ENCODE data around the gene ADAMTS8.

ADAMTS8 gene

GRCh38 chr11:130462931-130463330, 34.5 kb upstream of the ADAMTS8 start:
- DNase-seq (ENCODE audit: low read depth in 2 of 2) = no peak

DNA sequence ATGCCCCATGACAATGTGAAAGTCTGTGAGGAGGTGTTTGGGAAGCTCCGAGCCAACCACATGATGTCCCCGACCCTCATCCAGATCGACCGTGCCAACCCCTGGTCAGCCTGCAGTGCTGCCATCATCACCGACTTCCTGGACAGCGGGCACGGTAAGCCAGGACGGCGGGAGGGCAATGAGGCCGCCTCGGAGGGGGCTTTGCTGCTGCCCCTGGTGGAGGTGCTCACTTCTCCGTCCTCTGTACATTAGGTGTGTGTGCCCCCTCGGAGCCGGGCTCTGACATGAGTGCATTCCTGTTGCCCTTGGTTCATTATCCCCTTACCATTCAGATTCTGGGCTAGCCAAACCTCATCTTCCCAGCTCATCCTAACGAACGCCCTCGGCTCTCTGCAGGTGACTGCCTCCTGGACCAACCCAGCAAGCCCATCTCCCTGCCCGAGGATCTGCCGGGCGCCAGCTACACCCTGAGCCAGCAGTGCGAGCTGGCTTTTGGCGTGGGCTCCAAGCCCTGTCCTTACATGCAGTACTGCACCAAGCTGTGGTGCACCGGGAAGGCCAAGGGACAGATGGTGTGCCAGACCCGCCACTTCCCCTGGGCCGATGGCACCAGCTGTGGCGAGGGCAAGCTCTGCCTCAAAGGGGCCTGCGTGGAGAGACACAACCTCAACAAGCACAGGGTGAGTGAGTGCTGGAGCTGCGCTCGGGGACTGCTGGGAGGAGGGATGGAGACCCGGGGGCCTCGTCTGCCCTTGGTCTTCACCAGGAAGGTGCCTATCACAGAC, 33.9 kb upstream of the ADAMTS8 start:
- DNase-seq (ENCODE audit: low read depth in 2 of 2) = no peak

- no peak for DNase-seq (ENCODE audit: low read depth in 2 of 2)
These were observed 31.1 kb upstream of the ADAMTS8 start for GRCh38 chr11:130459521-130459920.

DNA sequence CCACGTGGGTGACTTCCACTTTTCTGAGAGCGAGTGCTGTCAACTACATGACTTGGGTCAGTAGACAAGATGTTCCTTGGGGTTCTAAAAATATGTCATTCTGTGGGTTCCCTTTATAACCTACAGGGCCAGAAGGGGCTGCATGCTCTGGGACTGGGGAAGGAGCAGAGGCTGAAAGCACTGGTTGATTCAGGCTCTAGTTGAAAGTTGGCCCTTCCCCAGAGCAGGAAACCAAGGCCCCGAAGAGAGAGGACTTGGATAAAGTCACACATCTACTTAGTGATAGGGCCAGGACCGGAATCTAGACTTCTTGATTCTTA, 30.0 kb upstream of the ADAMTS8 start:
- no peak for DNase-seq (ENCODE audit: low read depth in 2 of 2)

DNA sequence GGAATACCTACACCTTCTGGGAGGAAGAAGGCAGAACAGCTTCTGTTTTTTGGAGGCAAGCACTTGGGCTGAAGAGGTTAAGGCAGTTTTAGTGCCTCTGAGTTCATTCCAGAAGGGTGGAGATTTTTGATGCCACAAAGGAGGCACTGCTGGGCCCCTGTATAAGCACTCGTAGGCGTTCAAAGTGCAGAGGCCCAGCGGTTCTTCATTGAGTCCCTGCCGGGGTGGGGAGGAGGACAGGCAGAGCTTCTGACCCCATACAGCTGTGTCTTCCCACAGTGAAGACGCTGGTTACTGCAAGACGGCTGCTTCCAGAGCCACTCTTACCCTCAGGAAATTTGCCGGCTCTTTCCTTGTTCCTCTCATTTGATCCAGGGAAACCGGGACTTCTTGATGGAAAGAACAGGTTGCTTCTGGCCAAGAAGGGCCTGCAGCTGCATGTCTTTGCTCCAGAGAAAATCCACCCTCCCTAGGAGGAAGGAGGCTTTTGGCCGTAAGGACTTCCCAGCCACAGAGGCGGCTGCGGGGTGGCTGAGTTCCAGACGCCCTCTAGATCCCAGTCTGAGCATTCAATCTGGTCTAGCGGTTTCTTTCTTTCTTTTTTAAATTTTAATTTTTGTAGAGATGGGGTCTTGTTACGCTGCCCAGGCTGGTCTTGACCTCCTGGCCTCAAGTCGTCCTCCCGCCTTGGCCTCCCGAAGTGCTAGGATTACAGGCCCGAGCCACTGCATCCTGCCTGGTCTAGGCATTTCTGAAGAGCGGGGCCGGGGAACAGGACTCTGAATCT, 29.4 kb upstream of the ADAMTS8 start:
- no peak for DNase-seq (ENCODE audit: low read depth in 2 of 2)

DNA sequence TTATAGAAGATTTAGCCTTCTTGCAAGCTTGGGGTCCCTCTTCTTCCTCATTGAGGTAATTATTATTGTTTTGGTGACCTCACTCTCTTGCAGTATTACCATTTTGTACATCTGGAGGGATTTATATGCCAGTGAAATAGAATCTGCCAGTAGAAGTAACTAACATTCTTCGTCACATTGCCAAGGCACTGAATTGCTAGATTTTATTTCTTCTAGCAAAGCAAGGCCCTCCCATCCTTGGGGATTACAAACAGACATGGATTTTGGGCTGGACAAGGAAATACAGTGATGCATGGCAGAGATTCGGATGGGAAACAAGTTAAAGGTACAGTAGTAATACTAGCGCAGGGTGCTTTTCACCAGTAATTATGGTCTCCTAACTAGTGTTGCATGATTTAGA, 27.9 kb upstream of the ADAMTS8 start:
- DNase-seq (ENCODE audit: low read depth in 2 of 2) = no peak

DNA sequence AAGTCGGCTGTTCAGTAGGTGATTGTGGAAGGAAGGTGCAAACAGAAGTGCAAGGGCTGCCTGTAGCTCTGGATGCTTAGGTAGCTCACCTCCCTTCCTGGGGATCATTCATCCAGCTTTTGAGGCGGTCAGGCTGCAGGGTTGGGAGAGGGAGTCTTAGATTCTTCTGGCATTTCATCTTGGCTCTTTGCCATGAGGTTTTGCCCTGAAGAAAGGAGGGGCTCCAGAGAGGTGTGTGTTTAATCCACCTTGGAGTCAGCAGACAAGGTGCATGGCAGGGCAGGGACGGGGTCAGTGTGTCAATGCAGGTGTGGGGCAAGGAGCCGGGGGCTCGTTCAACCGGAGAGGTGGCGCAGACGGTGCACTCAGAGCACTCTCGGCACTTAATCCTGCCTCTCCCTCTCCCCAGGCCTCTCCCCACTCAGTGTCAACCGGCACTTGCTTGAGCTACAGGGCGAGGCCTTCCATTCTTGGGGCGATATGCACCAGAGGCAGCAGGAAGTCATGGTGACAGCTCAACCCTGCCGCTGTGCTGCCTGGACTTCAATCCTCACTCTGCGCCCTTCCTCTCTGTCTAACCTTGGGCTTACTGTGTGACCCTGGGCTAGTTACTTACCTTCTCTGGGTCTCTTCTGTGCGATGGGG, 27.2 kb upstream of the ADAMTS8 start:
- DNase-seq (ENCODE audit: low read depth in 2 of 2) = no peak

- DNase-seq (ENCODE audit: low read depth in 2 of 2) = no peak
These were observed 26.3 kb upstream of the ADAMTS8 start for GRCh38 chr11:130454491-130455252.

DNA sequence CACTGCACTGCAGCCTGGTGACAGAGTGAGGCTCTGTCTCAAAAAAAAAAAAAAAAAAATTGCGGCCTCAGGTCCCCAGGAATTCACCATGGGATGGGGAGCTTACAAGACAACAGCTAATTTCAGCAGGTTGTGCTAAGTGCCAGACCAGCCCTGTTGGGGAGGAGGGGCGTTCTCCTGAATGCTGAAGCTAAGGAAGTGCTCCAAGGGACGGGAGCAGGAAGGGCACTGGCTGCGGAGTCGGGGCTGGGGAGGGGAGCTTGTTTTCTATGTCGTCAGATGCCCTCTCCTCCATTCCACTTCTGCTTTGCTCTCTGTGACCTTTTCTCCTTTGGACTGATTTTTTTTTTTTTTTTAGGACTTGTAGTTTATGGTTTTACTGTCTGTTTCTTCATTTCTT, 24.5 kb upstream of the ADAMTS8 start:
- DNase-seq (ENCODE audit: low read depth in 2 of 2) = no peak

DNA sequence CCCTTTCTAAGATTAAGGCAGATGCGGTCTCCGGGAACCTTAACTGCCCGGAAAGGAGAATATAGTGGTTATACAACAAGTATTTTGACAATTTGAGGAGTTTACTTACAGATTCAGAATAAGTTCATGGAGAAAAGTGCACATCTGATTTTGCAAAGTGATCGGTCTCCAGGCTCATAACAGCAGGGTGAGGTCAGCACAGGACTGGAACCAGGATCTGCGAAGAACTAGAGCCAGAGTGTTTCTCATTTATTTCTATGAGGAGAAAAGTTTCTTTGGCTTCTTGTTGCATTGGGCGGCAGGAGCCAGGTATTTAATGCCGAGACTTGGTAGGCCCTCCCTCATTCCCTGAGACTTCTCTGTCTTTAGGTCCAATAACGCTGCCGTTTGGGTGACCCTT, 23.8 kb upstream of the ADAMTS8 start:
- DNase-seq (ENCODE audit: low read depth in 2 of 2) = no peak

GRCh38 chr11:130451231-130452019, 23.0 kb upstream of the ADAMTS8 start:
- no peak for DNase-seq (ENCODE audit: low read depth in 2 of 2)

DNA sequence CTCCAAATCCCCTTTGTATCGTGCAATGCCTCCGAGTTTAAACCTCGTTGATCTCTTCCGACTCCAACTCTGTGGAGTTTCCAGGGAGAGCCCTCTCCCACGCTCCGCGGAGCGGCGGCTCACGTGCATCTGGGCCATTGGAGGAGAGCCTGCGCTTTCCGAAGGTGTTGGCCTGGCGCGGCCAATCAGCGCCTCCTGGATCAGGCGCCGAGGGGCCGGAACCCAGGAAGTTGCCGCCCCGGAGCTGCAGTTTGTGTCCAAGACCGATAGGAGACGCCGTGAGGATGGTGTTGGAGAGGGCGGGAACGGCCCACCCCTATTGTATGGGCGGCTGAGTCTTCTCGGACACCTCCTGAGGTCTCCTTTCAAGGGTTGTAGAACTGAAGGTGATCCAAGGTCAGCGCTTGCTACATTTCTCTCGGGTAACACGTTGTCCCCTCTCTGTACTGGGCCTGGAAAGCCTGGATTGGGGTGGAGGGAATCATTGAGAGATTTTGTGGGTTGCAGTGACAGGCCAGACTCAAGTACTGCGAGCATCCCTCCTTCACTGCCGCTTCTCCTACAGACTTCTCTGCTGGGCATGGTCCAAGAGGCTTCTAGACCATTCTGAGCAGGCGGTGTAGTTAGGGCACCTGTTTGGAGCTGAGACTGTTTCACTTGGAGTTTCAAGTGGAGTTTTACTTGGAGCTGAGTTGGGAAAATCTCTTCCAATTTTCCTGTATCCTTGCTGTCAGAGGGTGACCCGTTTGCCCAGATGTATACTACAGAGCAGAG, 21.8 kb upstream of the ADAMTS8 start:
- no peak for DNase-seq (ENCODE audit: low read depth in 2 of 2)

DNA sequence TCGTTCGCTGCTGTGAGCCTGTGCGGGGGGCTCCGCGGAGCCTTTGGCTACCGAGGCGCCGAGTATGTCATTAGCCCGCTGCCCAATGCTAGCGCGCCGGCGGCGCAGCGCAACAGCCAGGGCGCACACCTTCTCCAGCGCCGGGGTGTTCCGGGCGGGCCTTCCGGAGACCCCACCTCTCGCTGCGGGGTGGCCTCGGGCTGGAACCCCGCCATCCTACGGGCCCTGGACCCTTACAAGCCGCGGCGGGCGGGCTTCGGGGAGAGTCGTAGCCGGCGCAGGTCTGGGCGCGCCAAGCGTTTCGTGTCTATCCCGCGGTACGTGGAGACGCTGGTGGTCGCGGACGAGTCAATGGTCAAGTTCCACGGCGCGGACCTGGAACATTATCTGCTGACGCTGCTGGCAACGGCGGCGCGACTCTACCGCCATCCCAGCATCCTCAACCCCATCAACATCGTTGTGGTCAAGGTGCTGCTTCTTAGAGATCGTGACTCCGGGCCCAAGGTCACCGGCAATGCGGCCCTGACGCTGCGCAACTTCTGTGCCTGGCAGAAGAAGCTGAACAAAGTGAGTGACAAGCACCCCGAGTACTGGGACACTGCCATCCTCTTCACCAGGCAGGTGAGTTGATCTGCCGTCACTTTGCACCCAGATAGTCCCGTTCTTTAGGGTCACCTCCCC, 21.0 kb upstream of the ADAMTS8 start:
- no peak for DNase-seq (ENCODE audit: low read depth in 2 of 2)

DNA sequence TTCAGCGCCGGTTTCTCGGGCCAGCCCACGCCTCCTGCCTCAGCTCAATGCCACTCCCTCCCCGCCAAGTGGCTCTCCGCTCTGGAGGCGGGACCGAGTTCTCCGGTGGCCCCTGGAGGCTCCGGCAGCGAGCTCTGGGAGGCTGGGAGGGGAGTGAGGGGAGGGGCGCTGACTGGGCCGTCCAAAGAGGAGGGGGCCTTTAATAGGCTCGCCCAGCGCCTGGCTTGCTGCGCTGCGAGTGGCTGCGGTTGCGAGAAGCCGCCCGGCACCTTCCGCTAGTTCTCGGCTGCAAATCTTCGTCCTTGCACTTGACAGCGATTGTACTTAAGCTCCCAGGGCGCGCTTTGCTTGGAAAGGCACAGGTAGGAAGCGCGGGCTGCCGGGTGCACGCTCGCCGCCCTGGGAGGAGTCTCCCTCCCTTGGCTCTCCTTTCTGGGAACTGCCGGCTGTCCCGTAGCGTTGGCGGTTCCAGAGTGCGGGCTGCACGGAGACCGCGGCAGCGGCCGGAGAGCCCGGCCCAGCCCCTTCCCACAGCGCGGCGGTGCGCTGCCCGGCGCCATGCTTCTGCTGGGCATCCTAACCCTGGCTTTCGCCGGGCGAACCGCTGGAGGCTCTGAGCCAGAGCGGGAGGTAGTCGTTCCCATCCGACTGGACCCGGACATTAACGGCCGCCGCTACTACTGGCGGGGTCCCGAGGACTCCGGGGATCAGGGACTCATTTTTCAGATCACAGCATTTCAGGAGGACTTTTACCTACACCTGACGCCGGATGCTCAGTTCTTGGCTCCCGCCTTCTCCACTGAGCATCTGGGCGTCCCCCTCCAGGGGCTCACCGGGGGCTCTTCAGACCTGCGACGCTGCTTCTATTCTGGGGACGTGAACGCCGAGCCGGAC, 20.3 kb upstream of the ADAMTS8 start, which contains the start of gene ADAMTS15:
Gene ADAMTS15, plus strand, starts transcription at position 230 of the 894 bp plus-strand sequence. Its CDS starts 329 bp downstream, at position 559.
- peak; percentile 28 to 43 for DNase-seq (ENCODE audit: low read depth in 2 of 2)

- DNase-seq (ENCODE audit: low read depth in 2 of 2) = no peak
These were observed 19.6 kb upstream of the ADAMTS8 start for GRCh38 chr11:130448039-130448415.

DNA sequence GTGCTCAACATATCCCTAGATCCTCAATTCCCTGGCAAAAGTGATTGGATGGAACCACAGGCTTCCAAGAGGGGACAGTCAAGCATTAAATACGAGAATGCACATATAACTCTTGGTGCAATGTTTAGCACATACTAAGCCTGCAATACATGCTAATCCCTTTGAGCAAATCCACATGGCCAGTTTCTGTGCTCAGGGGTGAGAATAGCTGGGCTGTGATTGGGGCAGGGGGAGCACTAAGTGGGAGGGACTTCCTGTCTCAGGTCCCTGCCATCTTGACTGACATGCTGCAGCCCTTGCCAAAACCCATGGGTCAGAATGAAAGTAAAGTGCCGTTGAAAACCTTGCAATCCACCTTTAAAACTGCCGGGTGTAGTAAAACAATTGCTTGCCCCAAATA, 17.4 kb upstream of the ADAMTS8 start:
- no peak for DNase-seq (ENCODE audit: low read depth in 2 of 2)

DNA sequence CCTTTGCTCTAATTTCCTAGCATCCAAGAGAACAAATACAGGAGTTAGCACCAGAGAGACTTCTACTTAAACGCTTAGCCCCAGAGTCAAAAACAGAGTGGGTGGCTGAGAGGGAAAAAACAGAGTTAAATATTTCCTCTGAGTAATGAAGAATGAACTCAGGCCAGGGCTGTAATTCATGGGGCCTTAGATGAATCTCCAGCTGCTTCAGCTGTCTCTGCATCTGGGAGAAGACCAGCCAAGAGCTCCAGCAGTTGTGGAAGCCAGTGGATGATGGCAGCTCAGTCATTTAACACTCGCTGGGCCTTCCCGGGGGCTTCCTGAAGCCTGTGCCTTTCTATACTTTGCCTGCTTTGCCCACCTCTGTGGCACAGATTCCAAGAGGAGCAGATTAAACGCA, 14.3 kb upstream of the ADAMTS8 start:
- DNase-seq (ENCODE audit: low read depth in 2 of 2) = no peak

- DNase-seq (ENCODE audit: low read depth in 2 of 2) = no peak
These were observed 13.3 kb upstream of the ADAMTS8 start for GRCh38 chr11:130441719-130442118.

DNA sequence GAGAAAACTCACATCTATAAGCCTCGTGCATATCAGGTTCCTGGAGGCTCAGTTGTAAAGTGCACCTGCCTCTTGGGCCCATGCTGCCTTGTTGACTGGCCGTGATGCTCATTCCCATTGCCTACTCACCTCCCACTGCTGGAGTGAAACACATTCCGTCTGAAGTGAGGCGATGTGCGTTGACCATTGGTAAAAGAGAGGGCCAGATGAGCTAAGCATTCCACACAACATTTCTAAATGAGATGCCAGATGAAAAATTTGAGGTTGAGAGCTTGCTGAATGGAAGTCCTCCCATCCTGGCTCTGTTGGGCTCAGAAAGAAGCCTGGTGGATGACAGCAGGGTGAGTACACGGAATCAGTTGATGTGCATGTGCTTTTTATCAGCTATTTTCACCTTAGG, 11.5 kb upstream of the ADAMTS8 start:
- no peak for DNase-seq (ENCODE audit: low read depth in 2 of 2)

Measured in stimulated activated CD8-positive, alpha-beta memory T cell treated with anti-CD3 and anti-CD28 coated beads, Interleukin-15, amount 100 ng/mL, for 48 hours (primary cell).